Activated CD8-positive, alpha-beta memory T cell treated with anti-CD3 and anti-CD28 coated beads, Interleukin-2, amount 50 U/mL, for 24 hours (primary cell): ENCODE measurements around the gene CD52.

Experiments used
- DNase-seq: peaks from one replicate; pipeline ENCODE4 v3.0.0-alpha.2; 2020; ENCODE audit errors: extremely low read depth

The CD52 gene

GRCh38 chr1:26317612-26318337, at the start of gene CD52:
Gene CD52, plus strand, starts transcription at chr1:26317958. Its CDS starts 60 bp downstream, at chr1:26318018.
- no peak for DNase-seq

GRCh38 chr1:26268290-26269197, 49.2 kb upstream of the CD52 start:
- no peak for DNase-seq

- DNase-seq, result no peak
These were observed 48.6 kb upstream of the CD52 start for GRCh38 chr1:26269198-26269550.

DNA sequence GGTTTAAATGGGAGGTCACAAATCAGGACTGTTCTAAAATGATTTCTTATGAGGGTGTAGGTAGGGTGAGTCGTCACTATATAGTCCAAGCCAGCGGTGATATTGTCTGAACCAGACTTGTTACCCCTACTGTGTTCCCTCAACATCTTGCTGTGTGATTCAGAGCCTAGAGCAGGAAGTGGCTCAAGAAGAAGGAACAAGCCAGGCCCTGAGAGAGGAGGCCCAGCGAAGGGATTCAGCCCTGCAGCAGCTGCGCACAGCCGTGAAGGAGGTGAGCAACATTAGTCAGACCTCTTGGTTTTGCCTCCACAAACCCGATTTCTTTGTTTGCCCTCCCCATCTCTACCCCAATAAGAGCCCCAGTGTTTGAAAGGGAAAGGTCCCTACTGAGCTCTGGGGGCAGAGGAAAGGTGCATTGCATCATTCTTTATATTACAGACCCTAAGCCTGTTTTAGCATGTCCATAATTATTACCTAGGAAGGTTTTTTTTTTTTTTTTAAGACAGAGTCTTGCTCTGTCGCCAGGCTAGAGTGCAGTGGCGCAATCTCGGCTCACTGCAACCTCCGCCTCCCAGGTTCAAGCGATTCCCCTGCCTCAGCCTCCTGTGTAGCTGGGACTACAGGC, 42.8 kb upstream of the CD52 start:
- no peak for DNase-seq

DNA sequence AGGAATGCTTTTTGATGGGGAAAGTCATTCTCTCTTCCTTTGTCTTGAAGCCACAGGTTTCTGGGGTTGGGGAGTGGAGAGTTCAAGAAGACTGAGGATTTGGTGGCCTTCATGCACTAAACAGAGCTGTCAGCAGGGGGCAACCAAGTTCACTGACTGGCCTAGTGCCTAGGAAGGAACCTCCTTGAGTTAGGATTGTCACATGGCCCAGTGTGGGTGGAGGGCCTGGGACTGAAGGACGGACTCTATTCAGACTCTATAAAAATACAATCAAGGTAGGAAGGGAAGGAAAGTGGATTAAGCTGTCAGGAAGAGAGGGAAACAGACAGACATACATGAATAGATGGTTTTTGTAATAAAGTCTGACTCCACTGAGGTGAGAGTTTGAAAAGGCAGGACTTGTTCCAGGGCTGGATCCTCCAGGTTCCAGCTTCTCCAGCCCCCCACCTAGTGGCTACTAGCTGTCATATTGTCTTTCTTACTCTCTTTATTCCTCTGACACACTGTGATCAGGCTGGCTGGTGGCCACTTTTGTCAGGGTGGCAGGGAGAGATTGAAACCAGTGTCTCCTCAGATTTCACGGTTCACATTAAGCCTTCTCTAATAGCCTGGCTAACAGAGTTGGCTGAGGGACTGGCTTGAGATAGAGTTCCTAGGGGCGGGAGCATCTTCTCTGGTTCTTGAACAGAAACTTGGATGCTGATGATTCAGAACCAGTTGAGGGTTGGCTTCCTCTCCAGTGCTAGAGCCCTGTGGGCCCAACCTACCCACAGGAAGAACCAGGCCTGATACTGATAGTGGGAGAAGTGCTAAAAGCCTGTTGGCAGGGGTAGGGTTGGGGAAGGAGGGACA, 42.0 kb upstream of the CD52 start:
- DNase-seq, result no peak

DNA sequence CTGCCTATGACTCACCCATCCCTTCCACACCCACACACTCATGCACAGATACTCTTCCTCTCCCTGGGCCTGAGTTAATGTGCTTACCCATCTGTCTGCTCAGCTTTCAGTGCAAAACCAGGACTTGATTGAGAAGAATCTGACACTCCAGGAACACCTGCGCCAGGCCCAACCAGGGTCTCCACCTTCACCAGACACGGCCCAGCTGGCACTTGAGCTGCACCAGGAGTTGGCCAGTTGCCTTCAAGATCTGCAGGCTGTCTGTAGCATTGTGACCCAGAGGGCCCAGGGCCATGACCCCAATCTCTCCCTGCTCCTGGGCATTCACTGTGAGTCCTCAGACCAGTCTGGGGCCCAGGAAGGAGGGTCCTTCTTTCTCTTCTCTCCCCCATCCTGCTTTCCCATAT, 41.3 kb upstream of the CD52 start:
- DNase-seq, result no peak

GRCh38 chr1:26277261-26277661, 40.5 kb upstream of the CD52 start:
- DNase-seq, result no peak

DNA sequence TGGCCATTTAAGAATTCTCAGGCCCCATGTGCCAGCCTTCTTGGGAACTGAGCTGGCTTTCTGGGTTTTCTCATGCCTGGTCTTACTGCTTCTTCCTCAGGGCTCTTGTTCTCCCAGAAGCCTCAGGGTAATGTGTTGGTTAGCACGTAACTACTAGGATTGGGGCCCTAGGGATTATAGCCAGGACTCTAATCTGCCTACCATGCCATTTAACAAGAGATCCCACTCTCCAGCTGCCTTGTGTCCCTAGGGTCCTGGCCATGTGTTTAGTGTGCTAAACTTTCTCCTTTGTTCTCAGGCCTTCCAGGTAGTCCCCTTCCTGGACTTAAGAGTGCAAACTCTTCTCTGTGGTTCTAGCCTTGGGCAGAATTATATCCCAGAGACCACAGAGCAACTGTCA, 40.0 kb upstream of the CD52 start:
- no peak for DNase-seq

- DNase-seq, result no peak
These were observed 39.5 kb upstream of the CD52 start for GRCh38 chr1:26278303-26278702.

GRCh38 chr1:26278724-26279455, 38.9 kb upstream of the CD52 start:
- no peak for DNase-seq

DNA sequence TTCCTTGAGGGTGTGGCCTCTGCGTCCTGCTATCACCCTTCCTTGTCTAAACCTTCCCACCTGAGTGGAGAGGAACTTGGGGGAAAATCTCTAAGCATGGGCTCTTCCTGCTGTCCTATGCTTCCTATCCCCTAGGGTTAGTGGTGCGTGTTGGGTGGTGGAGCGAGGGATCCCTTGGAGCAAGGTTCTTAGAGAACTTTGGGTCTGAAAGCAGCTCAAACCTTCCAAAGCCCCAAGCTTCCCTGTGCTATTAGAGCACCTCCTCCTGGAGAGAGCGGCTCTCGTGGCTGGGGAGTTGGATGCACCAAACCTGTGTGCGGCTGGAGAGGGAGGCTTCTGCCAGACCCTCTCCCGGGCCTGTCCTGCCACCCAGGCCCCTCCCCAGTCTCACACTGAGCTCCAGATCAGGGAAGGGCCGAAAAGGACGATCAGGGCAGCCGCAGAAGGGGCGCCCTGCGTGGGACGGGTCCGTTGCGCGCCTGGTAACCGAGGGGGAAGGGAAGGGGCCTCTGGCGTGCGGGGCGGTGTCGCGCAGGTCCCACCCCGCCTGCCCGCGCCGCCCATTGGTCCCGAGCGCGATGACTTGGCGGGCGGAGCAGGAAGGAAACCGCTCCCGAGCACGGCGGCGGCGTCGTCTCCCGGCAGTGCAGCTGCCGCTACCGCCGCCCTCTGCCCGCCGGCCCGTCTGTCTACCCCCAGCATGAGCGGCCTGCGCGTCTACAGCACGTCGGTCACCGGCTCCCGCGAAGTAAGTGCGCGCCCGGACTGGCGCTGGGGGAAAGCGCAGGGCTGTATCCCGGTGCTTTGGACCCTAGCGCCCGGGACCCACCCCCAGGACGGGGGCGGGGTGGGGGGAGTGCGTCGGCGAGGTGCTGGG, 38.1 kb upstream of the CD52 start, which contains the start of gene SH3BGRL3:
TSS of gene SH3BGRL3 (plus strand) at position 631 of the 877 bp plus-strand sequence. CDS start at position 701, 70 bp downstream.
- DNase-seq, result peak; percentile 54

DNA sequence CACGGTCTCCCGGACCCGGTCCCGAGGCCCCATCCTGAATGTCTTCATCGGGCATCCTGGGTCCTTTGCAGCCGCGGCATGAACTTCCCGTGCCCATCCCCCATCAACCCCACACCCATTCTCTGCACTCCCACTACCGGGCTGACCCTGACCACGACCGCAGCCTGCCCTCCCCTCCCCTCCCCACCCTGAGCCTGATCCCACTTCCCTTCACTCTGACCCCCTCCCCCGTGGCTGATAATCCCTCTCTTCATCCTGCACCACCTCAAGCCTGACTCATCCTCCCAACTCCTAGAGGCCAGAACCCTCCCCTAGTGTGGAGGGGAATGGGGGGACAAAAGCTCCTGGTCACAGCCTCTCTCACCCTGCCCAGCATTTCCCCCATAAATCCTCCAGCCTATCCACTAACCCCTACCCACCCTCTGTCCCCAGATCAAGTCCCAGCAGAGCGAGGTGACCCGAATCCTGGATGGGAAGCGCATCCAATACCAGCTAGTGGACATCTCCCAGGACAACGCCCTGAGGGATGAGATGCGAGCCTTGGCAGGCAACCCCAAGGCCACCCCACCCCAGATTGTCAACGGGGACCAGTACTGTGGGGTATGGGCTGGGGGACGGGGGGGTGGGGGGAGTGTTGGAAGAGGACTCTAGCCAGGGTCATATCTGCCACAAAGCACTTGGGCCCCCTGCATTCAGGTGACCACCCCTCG, 37.3 kb upstream of the CD52 start:
- DNase-seq, result no peak

GRCh38 chr1:26281091-26281958, 36.4 kb upstream of the CD52 start:
- DNase-seq, result no peak

DNA sequence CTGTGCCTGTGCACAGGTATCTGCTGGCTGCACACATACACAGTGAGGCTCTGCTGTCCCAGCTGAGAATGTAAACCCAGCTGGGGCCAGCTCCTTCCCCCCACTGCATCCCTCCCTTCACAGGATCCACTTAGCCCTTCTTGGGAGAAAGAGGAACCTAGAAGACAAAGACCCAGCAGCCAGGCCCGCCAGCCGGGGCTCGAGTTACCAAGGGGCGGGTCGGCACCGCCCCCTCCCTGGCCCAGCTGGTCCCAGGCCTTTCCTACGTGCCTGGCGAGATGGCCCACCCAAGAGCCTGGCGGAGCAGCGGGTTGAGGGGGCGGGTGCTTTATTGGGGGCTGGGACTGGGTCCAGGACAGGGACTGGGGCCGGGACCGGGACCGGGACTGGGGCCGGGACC, 35.8 kb upstream of the CD52 start:
- no peak for DNase-seq

DNA sequence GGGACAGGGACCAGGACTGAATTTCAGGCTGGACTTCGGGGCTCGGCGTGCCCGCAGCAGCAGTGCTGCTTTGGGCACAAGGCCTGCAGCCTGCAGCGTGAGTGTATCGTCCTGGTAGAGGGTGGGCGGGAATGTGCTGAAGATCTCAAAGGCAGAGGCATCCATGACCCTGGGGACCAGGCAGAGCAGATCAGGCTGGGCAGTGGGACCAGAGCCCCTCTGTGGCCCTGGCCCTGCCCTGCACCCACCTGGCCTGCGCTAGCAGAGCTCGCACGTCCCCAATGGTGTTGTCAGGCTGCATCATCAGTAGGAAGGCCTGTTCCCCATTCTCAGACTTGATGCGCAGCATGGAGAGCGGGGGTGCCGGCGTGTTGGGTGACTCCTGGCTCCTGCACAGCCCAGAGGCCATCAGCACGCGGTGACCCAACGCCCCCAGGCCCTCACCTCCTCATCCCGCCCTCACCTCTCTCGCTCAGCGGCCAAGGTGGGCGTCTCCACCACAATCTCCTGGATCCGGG, 35.3 kb upstream of the CD52 start:
- DNase-seq, result no peak

- no peak for DNase-seq
These were observed 34.4 kb upstream of the CD52 start for GRCh38 chr1:26283279-26283853.

DNA sequence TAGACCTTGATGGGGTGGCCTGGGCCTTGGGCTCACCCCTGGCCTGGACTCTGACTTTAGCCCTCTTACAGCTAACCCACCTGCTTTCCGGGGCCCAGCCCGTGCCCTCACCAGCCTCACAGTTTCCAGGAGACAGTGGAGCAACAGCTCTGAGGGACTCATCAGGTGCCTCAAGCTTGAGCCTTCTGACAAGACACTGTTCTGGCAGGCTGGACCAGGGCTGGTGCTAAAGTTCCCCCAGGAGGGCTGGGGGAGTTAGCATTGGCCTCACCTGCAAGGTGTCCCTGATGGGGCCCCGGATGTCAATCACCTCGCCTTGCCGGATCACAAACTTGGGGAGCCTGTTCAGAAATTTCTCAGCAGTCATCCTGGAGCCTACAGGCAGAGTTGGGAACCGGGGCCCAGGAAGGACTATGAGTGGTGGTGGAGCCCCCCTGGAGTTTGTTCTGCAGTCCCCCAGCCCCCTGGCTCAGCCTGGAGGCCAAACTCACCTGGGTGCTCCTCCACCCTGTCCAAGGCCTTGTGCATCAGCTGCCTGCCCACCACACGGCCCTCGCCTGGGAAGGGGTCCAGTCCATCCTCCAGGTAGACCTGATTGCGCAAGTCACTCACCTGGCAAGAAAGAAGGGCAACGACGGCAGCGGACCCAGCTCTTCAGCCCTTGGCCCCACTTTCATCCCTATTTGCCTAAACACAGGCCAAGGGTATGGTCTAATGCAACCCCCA, 33.7 kb upstream of the CD52 start:
- DNase-seq, result no peak
